A673 (cell line): ENCODE measurements around the gene SLC6A9. TPM values are rescaled to one million over a fixed set of nuclear protein-coding genes. Genes with fewer than 3 reads are reported as not detected.
A peak's percentile ranks its signal among the peaks of the same experiment; 100 is the strongest.

Source experiments
- BruUV-seq: library from RNA; stranded (reverse); fragments of 400-500 nt; replicated peaks from 2 replicates; lab custom pipeline; 2021; lab: Mats Ljungman, UMichigan
- CTCF ChIA-PET: fragments of 300-600 bp; sonication (Branson Sonifier 250); formaldehyde crosslinking; loops from one replicate; lab custom pipeline; 2022; ENCODE audit warnings: antibody characterized with exemption; lab: Charles Lee
- POLR2A ChIA-PET: fragments of 300-600 bp; sonication (Branson Sonifier 250); formaldehyde crosslinking; loops from one replicate; lab custom pipeline; 2022; ENCODE audit warnings: antibody characterized with exemption; ENCODE audit not compliant: low non-redundant PET; lab: Charles Lee
- DNase-seq: peaks from one replicate; pipeline ENCODE4 v3.0.0-alpha.2; 2015; ENCODE audit warnings: low spot score
- H3K27ac ChIP-seq: fragments of 200-600 bp; sonication (generic); 2 replicates; pipeline ENCODE4 v1.5.1; 2016; ENCODE audit warnings: mixed run types, low read depth, mild to moderate bottlenecking, mixed read lengths, antibody characterized with exemption, low read length; ENCODE audit not compliant: poor library complexity, severe bottlenecking
- H3K27me3 ChIP-seq: fragments of 200-600 bp; sonication (generic); replicated peaks from 2 replicates; pipeline ENCODE4 v1.6.1; 2017; ENCODE audit warnings: mixed run types, low read depth, mild to moderate bottlenecking, mixed read lengths, antibody characterized with exemption, low read length; ENCODE audit not compliant: insufficient read depth, poor library complexity
- H3K36me3 ChIP-seq: fragments of 200-600 bp; sonication (generic); 2 replicates; pipeline ENCODE4 v1.6.1; 2016; ENCODE audit warnings: mixed run types, mild to moderate bottlenecking, mixed read lengths, antibody characterized with exemption, low read length; ENCODE audit not compliant: insufficient read depth, poor library complexity, severe bottlenecking
- H3K4me1 ChIP-seq: fragments of 200-600 bp; sonication (generic); 2 replicates; pipeline ENCODE4 v1.6.1; 2017; ENCODE audit warnings: mixed run types, mild to moderate bottlenecking, mixed read lengths, antibody characterized with exemption, low read length; ENCODE audit not compliant: insufficient read depth, poor library complexity, severe bottlenecking
- H3K4me3 ChIP-seq: fragments of 200-600 bp; sonication (generic); 2 replicates; pipeline ENCODE4 v1.5.1; 2016; ENCODE audit warnings: low read depth, mixed run types, mild to moderate bottlenecking, mixed read lengths, low read length; ENCODE audit not compliant: poor library complexity, severe bottlenecking
- H3K9me3 ChIP-seq: fragments of 200-600 bp; sonication (generic); 2 replicates; pipeline ENCODE4 v1.6.1; 2016; ENCODE audit warnings: mixed run types, low read depth, mild to moderate bottlenecking, mixed read lengths, antibody characterized with exemption, low read length; ENCODE audit not compliant: poor library complexity, severe bottlenecking
- EZH2 ChIP-seq: fragments of 200-600 bp; sonication (generic); IDR thresholded peaks from 2 replicates; pipeline ENCODE4 v1.6.1; 2017; ENCODE audit warnings: borderline replicate concordance, low read depth, mild to moderate bottlenecking, mixed read lengths, antibody characterized with exemption, low read length; ENCODE audit not compliant: poor library complexity, severe bottlenecking
- intact Hi-C: fragments of 100-400 bp; cut with micrococcal nuclease; formaldehyde crosslinking; loops from one replicate; pipeline ENCODE4 v1.10.0; 2022; ENCODE audit not compliant: unreplicated experiment
- total RNA-seq: library from RNA; stranded (reverse); gene quantifications from 2 replicates; pipeline ENCODE4 v1.2.3, GENCODE V29; 2021
- TF ChIP-seq, protein P1 (sequence below): fragments of 300-800, 200-600 bp; sonication (generic); conservative IDR thresholded peaks from 2 replicates; pipeline ENCODE4 v1.5.1; 2017; ENCODE audit warnings: low read depth, mild to moderate bottlenecking, antibody characterized with exemption, low read length, moderate library complexity, mixed read lengths

SLC6A9 gene
- total RNA-seq, 1 experiment from 2014 or later, result 31.4 TPM

- POLR2A ChIA-PET, result interaction anchor here (0.6 kb wide), 1 partner anchor 515 kb away, joined by 3 read pairs; no protein-coding TSS in a partner anchor
- TF ChIP-seq, protein P1, sequence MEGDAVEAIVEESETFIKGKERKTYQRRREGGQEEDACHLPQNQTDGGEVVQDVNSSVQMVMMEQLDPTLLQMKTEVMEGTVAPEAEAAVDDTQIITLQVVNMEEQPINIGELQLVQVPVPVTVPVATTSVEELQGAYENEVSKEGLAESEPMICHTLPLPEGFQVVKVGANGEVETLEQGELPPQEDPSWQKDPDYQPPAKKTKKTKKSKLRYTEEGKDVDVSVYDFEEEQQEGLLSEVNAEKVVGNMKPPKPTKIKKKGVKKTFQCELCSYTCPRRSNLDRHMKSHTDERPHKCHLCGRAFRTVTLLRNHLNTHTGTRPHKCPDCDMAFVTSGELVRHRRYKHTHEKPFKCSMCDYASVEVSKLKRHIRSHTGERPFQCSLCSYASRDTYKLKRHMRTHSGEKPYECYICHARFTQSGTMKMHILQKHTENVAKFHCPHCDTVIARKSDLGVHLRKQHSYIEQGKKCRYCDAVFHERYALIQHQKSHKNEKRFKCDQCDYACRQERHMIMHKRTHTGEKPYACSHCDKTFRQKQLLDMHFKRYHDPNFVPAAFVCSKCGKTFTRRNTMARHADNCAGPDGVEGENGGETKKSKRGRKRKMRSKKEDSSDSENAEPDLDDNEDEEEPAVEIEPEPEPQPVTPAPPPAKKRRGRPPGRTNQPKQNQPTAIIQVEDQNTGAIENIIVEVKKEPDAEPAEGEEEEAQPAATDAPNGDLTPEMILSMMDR, result no peak
- TF ChIP-seq EZH2, result no peak
- Histone ChIP-seq H3K27ac (no peak overlapping the region), H3K4me1 (peaks cover 27% of the 10 kb centered on the region), H3K36me3 (peaks cover 19% of the 10 kb centered on the region), H3K27me3 (no peaks in the 10 kb centered on the region), H3K4me3 (peak overlapping the region; percentile 88), H3K9me3 (no peaks in the 10 kb centered on the region)
- CTCF ChIA-PET, result no interaction called here
- intact Hi-C loops, result no loop called here
- DNase-seq, result no peak
- BruUV-seq, result no TSS peak
These were observed 55.2 kb downstream of the SLC6A9 start for GRCh38 chr1:43976045-43976444.

DNA sequence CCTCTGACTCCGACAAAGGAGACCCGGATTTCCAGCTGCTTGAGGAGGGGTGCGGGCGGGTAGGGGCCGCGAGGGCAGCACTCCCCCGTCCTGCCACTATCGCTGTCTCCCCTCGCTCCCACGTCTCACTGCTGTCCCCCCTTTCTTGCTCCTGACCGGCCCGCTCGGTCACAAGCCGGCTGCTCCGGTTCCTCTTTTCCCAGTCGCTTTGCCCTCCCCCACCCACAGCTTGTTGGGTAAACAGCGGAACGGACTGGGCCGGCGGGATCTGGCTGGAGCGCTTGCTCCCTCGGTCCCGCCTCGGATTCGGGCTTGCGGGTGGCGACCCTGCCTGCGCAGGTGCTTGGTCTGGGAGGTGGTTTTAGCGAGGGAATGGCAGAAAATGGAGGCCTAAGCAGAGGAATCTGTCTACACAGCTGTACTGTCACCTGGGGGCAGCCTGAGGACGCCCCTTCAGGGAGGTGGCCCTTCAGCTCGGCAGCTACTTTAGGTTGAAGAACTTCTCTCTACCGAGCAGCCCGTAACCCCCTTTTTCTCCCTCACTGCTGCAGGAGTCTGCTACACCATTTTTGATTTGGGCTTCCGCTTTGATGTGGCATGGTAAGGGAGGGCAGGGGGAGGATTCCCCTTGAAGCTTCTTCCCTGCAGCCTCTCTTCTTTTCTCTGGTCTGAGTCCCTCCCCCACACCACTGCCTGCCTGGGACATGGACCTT lies 55.9 kb downstream of the SLC6A9 start:
- ChIA-PET CTCF (interaction anchor here (0.5 kb wide), 1 partner anchor 13 kb away, joined by 3 read pairs; no protein-coding TSS in a partner anchor), POLR2A (interaction anchor here (0.6 kb wide), 1 partner anchor 514 kb away, joined by 3 read pairs; no protein-coding TSS in a partner anchor)
- TSS peak; percentile 26 for BruUV-seq
- Histone ChIP-seq H3K9me3 (no peaks in the 10 kb centered on the region), H3K27ac (peak overlapping the region; percentile 90), H3K4me3 (peak overlapping the region; percentile 88), H3K27me3 (no peaks in the 10 kb centered on the region), H3K36me3 (peaks cover 18% of the 10 kb centered on the region), H3K4me1 (peaks cover 27% of the 10 kb centered on the region)
- no peak for TF ChIP-seq EZH2
- TF ChIP-seq, protein P1, result no peak
- no peak for DNase-seq
- intact Hi-C loops, result no loop called here

- BruUV-seq, result no TSS peak
- Histone ChIP-seq H3K27me3 (no peaks in the 10 kb centered on the region), H3K4me3 (peak within 1 kb of the TSS; percentile 88), H3K4me1 (peaks cover 27% of the 10 kb centered on the region), H3K9me3 (no peaks in the 10 kb centered on the region), H3K36me3 (peaks cover 18% of the 10 kb centered on the region), H3K27ac (peak within 1 kb of the TSS; percentile 90)
- ChIA-PET CTCF (interaction anchor here (0.5 kb wide), 1 partner anchor 14 kb away, joined by 3 read pairs; no protein-coding TSS in a partner anchor), POLR2A (no interaction called here)
- TF ChIP-seq, protein P1, result no peak; the same call in 1 of the 2 replicates
- no peak for TF ChIP-seq EZH2
- peak; percentile 98 for DNase-seq
- intact Hi-C loops, result no loop called here
These were observed 56.6 kb downstream of the SLC6A9 start, which contains the start of gene ATP6V0B for GRCh38 chr1:43974443-43975248. ATP6V0B (plus strand) TSS chr1:43974960; CDS start chr1:43975041, 81 bp downstream.
